Measurements from ENCODE around the gene LRIG3.

Gene LRIG3

DNA sequence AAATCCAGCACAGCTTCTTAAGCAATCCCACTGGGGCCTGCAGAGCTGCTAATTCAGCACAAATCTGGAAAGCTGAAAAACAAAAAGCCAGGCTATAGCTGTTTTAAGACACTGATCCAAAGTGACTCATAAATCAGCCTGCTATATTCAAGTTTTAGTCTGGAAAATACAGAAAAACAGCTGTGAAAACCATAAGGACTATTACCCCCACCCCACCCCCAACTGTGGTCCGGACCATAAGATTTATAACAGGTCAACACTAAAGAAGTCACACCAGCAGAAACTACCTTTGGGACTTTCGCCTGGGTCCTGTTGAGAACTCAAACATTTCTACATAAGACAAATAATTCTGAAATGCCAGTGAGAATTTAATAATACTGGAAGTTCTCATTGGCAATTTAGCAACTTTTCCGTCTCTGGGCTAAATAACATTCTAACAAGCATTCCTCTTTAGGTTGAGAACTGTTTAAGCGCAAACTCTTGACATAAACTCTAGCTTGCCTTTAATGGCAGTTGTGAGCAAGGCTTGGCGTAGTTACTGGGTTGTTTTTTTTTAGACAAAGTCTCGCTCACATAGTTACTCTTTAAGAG is 3.3 kb downstream of the LRIG3 start:
- no peak for DNase-seq (ENCODE audit: low read depth)
- H3K4me3 ChIP-seq (ENCODE audit: low read depth, low read length), result peak overlapping the region; percentile 90
- TF ChIP-seq, protein P1, sequence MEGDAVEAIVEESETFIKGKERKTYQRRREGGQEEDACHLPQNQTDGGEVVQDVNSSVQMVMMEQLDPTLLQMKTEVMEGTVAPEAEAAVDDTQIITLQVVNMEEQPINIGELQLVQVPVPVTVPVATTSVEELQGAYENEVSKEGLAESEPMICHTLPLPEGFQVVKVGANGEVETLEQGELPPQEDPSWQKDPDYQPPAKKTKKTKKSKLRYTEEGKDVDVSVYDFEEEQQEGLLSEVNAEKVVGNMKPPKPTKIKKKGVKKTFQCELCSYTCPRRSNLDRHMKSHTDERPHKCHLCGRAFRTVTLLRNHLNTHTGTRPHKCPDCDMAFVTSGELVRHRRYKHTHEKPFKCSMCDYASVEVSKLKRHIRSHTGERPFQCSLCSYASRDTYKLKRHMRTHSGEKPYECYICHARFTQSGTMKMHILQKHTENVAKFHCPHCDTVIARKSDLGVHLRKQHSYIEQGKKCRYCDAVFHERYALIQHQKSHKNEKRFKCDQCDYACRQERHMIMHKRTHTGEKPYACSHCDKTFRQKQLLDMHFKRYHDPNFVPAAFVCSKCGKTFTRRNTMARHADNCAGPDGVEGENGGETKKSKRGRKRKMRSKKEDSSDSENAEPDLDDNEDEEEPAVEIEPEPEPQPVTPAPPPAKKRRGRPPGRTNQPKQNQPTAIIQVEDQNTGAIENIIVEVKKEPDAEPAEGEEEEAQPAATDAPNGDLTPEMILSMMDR (IDR thresholded peaks at IDR 0.05; ENCODE audit: insufficient read depth, low read depth, low read length, missing control alignments), result no peak

DNA sequence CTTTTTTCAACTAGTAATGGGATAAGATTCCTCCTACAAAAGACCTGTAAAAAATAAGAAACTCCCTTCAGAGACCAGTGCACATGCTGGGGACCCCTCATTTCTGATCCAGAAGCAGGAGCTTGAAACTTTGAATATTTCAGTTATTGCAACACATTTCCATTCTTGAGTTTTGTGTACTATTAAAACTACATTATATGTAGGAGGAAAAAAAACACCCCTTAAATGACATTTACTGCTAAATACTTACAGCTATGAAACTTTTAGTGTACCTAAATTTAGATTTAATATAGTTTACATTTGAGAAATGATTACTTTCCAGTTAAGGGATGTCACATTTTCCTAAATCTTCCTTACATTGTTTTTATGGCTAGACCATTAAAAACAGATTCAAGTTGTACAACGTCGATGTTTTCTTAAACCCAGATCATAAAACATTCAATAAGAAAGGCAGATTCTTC is 4.1 kb downstream of the LRIG3 start:
- TF ChIP-seq, protein P1 (IDR thresholded peaks at IDR 0.05; ENCODE audit: insufficient read depth, low read depth, low read length, missing control alignments), result no peak
- H3K4me3 ChIP-seq (ENCODE audit: low read depth, low read length), result peak overlapping the region; percentile 90
- no peak for DNase-seq (ENCODE audit: low read depth)

DNA sequence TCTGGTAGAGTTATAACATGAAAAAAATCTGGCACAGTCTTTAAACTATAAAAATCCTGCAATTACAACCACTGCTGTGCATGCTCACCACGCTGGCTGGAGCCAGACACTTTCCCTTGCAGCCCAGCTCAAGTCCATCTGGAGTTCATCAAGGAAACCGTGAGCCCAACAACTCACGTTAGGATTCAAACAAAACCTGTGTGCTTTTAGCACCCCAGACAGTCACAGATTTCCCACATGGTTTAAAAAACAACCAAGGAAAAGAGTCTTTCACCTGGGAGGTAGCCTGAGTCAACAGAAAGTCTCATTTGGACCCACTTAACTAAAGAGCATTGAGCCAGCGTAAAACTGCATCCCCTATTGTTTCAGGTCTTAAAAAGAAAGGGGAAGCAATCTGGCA is 4.7 kb downstream of the LRIG3 start:
- TF ChIP-seq, protein P1 (IDR thresholded peaks at IDR 0.05; ENCODE audit: insufficient read depth, low read depth, low read length, missing control alignments), result no peak
- peak overlapping the region; percentile 26 for H3K4me3 ChIP-seq (ENCODE audit: low read depth, low read length)
- no peak for DNase-seq (ENCODE audit: low read depth)

DNA sequence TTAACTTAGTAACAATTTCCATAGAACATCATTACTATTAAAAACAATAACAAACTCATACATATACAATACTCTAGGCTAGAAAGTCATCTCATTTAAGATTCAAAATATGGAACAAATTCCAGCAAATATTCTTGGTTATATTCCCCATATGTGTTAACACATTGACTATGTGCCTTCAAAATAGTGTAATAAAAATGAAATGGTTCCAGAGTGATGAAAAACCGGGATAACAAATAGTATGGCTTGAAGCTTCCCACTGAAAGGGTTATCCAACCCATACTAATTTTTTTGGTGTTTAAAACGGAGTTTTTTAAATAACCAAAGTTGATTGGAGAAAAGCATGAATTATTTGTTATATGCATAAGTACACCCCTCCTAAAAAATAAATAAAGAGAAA is 5.3 kb downstream of the LRIG3 start:
- H3K4me3 ChIP-seq (ENCODE audit: low read depth, low read length), result peak overlapping the region; percentile 21; the same call in 1 of the 2 replicates
- TF ChIP-seq, protein P1 (IDR thresholded peaks at IDR 0.05; ENCODE audit: insufficient read depth, low read depth, low read length, missing control alignments), result no peak
- DNase-seq (ENCODE audit: low read depth), result no peak

DNA sequence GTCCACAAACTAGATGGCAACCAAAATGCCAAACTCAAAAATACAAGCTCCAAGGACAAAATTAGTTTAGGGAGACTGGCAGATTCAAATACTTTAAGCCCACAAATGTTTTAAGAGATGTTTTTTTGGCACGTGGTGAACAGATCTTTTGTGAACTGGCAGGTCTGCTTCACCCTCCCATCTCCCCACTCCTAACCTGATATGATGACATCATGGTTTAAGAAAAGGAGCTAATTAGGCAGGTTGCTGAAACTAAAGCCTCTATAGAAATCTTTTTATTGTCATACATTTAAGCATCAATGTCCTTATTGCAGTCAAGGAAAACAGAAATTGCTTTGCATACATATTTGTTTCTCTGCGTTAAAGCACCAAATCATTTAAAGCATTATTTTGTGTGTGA is 5.8 kb downstream of the LRIG3 start:
- no peak overlapping the region for H3K4me3 ChIP-seq (ENCODE audit: low read depth, low read length)
- DNase-seq (ENCODE audit: low read depth), result no peak
- TF ChIP-seq, protein P1 (IDR thresholded peaks at IDR 0.05; ENCODE audit: insufficient read depth, low read depth, low read length, missing control alignments), result no peak

DNA sequence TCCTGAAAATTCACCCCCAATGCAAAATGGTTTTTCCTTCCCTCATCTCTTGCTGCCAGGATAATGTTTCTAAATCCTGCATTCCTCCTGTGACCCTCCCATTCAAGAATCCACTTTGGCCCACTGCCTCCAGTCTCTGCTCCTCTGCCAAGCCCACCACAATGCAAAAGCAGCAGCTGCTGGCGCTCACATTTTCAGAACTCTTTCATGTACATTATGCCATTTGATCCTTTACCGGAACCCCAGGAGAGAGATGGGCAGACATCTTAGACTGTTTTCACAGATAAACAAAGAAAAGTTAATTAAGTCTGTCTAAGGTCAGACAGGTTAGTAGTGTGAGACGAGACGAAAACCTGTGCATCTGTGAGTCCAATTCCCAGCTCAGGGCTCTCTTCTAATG is 12.9 kb downstream of the LRIG3 start:
- DNase-seq (ENCODE audit: low read depth), result no peak
- TF ChIP-seq, protein P1 (IDR thresholded peaks at IDR 0.05; ENCODE audit: insufficient read depth, low read depth, low read length, missing control alignments), result no peak
- no peak overlapping the region for H3K4me3 ChIP-seq (ENCODE audit: low read depth, low read length)

DNA sequence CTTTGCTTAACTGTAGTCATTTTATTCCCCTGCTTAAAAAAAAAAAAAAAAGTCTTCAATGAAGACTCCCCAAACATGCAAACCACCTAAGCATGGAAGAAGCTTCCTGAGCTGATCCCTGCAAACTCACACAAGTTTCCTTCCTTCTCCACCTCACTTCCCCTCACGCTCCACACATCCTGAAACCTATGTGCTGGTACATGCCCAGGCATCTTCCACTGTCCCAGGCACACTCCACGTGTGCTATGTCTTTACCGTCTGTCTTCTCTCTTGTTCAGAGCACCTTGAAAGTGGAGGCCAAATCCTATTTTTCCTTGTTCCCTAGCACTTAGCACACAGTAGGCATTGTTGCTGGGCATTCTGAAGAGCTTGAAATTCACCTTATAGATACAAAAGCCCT is 13.4 kb downstream of the LRIG3 start:
- no peak for DNase-seq (ENCODE audit: low read depth)
- no peak overlapping the region for H3K4me3 ChIP-seq (ENCODE audit: low read depth, low read length)
- TF ChIP-seq, protein P1 (IDR thresholded peaks at IDR 0.05; ENCODE audit: insufficient read depth, low read depth, low read length, missing control alignments), result no peak
